ENCODE measurements around the gene FYB1.

The FYB1 gene

GRCh38 chr5:39213447-39214207 lies 5.7 kb downstream of the FYB1 start:
- no peak for DNase-seq (ENCODE audit: low read depth)
- TF ChIP-seq POLR2A (IDR thresholded peaks at IDR 0.05; ENCODE audit: extremely low read depth, insufficient read length) (no peak), MYC (IDR thresholded peaks at IDR 0.05; ENCODE audit: low read depth, low read length) (no peak), MAX (IDR thresholded peaks at IDR 0.05; ENCODE audit: low read depth, low read length) (no peak), CTCF (IDR thresholded peaks at IDR 0.05; ENCODE audit: low read depth, low read length) (no peak)
- no peak overlapping the region for H3K4me3 ChIP-seq (ENCODE audit: low read depth, low read length)

- no peak overlapping the region for H3K4me3 ChIP-seq (ENCODE audit: low read depth, low read length)
- DNase-seq (ENCODE audit: low read depth) = no peak
- TF ChIP-seq POLR2A (IDR thresholded peaks at IDR 0.05; ENCODE audit: extremely low read depth, insufficient read length) = no peak
- peak; percentile 32; the same call in 1 of the 2 replicates for TF ChIP-seq MAX (IDR thresholded peaks at IDR 0.05; ENCODE audit: low read depth, low read length)
Measured at GRCh38 chr5:39211773-39212172, 7.6 kb downstream of the FYB1 start.

- peak; percentile 68 for DNase-seq (ENCODE audit: low read depth)
- no peak overlapping the region for H3K4me3 ChIP-seq (ENCODE audit: low read depth, low read length)
- TF ChIP-seq POLR2A (IDR thresholded peaks at IDR 0.05; ENCODE audit: extremely low read depth, insufficient read length) = no peak
- no peak for TF ChIP-seq MYC (IDR thresholded peaks at IDR 0.05; ENCODE audit: low read depth, low read length)
- TF ChIP-seq MAX (IDR thresholded peaks at IDR 0.05; ENCODE audit: low read depth, low read length) = no peak
- no peak for TF ChIP-seq CTCF (IDR thresholded peaks at IDR 0.05; ENCODE audit: low read depth, low read length)
Measured at GRCh38 chr5:39209924-39210323, 9.4 kb downstream of the FYB1 start.

- no peak overlapping the region for H3K4me3 ChIP-seq (ENCODE audit: low read depth, low read length)
- DNase-seq (ENCODE audit: low read depth) = no peak
- TF ChIP-seq CTCF (IDR thresholded peaks at IDR 0.05; ENCODE audit: low read depth, low read length) (no peak), MYC (IDR thresholded peaks at IDR 0.05; ENCODE audit: low read depth, low read length) (no peak), POLR2A (IDR thresholded peaks at IDR 0.05; ENCODE audit: extremely low read depth, insufficient read length) (no peak), MAX (IDR thresholded peaks at IDR 0.05; ENCODE audit: low read depth, low read length) (no peak)
Measured at GRCh38 chr5:39208471-39208870, 10.9 kb downstream of the FYB1 start.

- no peak overlapping the region for H3K4me3 ChIP-seq (ENCODE audit: low read depth, low read length)
- TF ChIP-seq MAX (IDR thresholded peaks at IDR 0.05; ENCODE audit: low read depth, low read length) (no peak), POLR2A (IDR thresholded peaks at IDR 0.05; ENCODE audit: extremely low read depth, insufficient read length) (no peak), MYC (IDR thresholded peaks at IDR 0.05; ENCODE audit: low read depth, low read length) (no peak), CTCF (IDR thresholded peaks at IDR 0.05; ENCODE audit: low read depth, low read length) (no peak)
- DNase-seq (ENCODE audit: low read depth) = no peak
Measured at GRCh38 chr5:39207345-39208045, 11.9 kb downstream of the FYB1 start.

All from NB4 (cell line).